HG03045 (cell line): ENCODE measurements around the gene DNM2.
"Not testable (repeated sequence)": the region's sequence is repeated elsewhere in the genome, so short reads cannot be mapped to it uniquely, and the experiment has no call there.

Source experiments
- ATAC-seq: cut with Tn5 transposase; IDR thresholded peaks from one replicate; pipeline ENCODE4 v1.9.1; 2021; ENCODE audit warnings: mild to moderate bottlenecking, moderate library complexity; ENCODE audit not compliant: unreplicated experiment

The DNM2 gene

GRCh38 chr19:10856899-10857298 is 139.0 kb downstream of the DNM2 start:
- ATAC-seq = not testable (repeated sequence)

GRCh38 chr19:10858204-10858828 is 140.4 kb downstream of the DNM2 start:
- ATAC-seq = no peak

GRCh38 chr19:10861103-10861651 is 143.3 kb downstream of the DNM2 start:
- ATAC-seq = no peak

GRCh38 chr19:10862561-10863106 is 144.8 kb downstream of the DNM2 start:
- ATAC-seq = no peak

- no peak for ATAC-seq
Observed at GRCh38 chr19:10863107-10863717, 145.3 kb downstream of the DNM2 start.

- no peak for ATAC-seq
Observed at GRCh38 chr19:10864538-10864899, 146.6 kb downstream of the DNM2 start.

GRCh38 chr19:10866495-10866894 is 148.6 kb downstream of the DNM2 start:
- ATAC-seq = no peak

- ATAC-seq = no peak
Observed at GRCh38 chr19:10868872-10869547, 151.1 kb downstream of the DNM2 start.

- not testable (repeated sequence) for ATAC-seq
Observed at GRCh38 chr19:10869872-10870311, 152.0 kb downstream of the DNM2 start.

GRCh38 chr19:10870501-10870954 is 152.6 kb downstream of the DNM2 start:
- ATAC-seq = no peak

- ATAC-seq = peak; percentile 76
Observed at GRCh38 chr19:10870955-10871603, 153.2 kb downstream of the DNM2 start, which contains the start of gene CARM1. TSS of gene CARM1 (plus strand) at chr19:10871553. CDS start at chr19:10871703, 150 bp downstream.

GRCh38 chr19:10871711-10872545 is 154.0 kb downstream of the DNM2 start:
- ATAC-seq = peak; percentile 19

- ATAC-seq = no peak
Observed at GRCh38 chr19:10872546-10873107, 154.7 kb downstream of the DNM2 start.

- ATAC-seq = no peak
Observed at GRCh38 chr19:10874024-10874423, 156.1 kb downstream of the DNM2 start.

GRCh38 chr19:10876459-10877240 is 158.8 kb downstream of the DNM2 start:
- peak; percentile 39 for ATAC-seq

- not testable (repeated sequence) for ATAC-seq
Observed at GRCh38 chr19:10877608-10878007, 159.7 kb downstream of the DNM2 start.

- ATAC-seq = no peak
Observed at GRCh38 chr19:10878253-10878652, 160.4 kb downstream of the DNM2 start.
